Activated T-helper 17 cell treated with anti-CD3 and anti-CD28 coated beads, Interleukin-2, amount 50 U/mL, for 72 hours (primary cell): Measurements from ENCODE around the gene SLC1A3. TPM values are rescaled to one million over a fixed set of nuclear protein-coding genes. Genes with fewer than 3 reads are reported as not detected.

Source experiments
- ATAC-seq: fragments of 150-1000 bp; cut with Tn5 transposase; replicated peaks from 2 replicates; pipeline ENCODE4 v1.10.0; 2021; ENCODE audit warnings: mild to moderate bottlenecking, moderate library complexity
- H3K27ac Mint-ChIP-seq: one replicate; pipeline ENCODE4 v1.8.0; 2022; ENCODE audit warnings: mixed read lengths
- H3K27me3 Mint-ChIP-seq: one replicate; pipeline ENCODE4 v1.8.0; 2022; ENCODE audit warnings: mixed read lengths
- H3K36me3 Mint-ChIP-seq: one replicate; pipeline ENCODE4 v1.8.0; 2022; ENCODE audit warnings: low read depth, mild to moderate bottlenecking, mixed read lengths
- H3K4me1 Mint-ChIP-seq: one replicate; pipeline ENCODE4 v1.8.0; 2022; ENCODE audit warnings: mixed read lengths
- H3K4me3 Mint-ChIP-seq: one replicate; pipeline ENCODE4 v1.8.0; 2022; ENCODE audit warnings: mild to moderate bottlenecking, mixed read lengths
- H3K9me3 Mint-ChIP-seq: one replicate; pipeline ENCODE4 v1.8.0; 2022; ENCODE audit warnings: mixed read lengths
- total RNA-seq, 2 donors: library from RNA; stranded (reverse); gene quantifications; one replicate each; pipeline ENCODE4 v1.2.3, GENCODE V29; 2022

The SLC1A3 gene
- total RNA-seq, 2 donors from 2014 or later: 0.26 TPM; not detected in 1

GRCh38 chr5:36665628-36666027 lies 59.2 kb downstream of the SLC1A3 start:
- no peaks in the 10 kb centered on the region for H3K9me3 Mint-ChIP-seq
- no peak for ATAC-seq
- no peaks in the 10 kb centered on the region for H3K4me1 Mint-ChIP-seq
- H3K36me3 Mint-ChIP-seq: no peaks in the 10 kb centered on the region
- peaks cover 16% of the 10 kb centered on the region for H3K27me3 Mint-ChIP-seq
- H3K27ac Mint-ChIP-seq: no peak overlapping the region
- H3K4me3 Mint-ChIP-seq: no peak overlapping the region

- Mint-ChIP-seq H3K27me3 (peaks cover 16% of the 10 kb centered on the region), H3K4me3 (no peak overlapping the region), H3K36me3 (no peaks in the 10 kb centered on the region), H3K4me1 (no peaks in the 10 kb centered on the region), H3K9me3 (no peaks in the 10 kb centered on the region), H3K27ac (no peak overlapping the region)
- no peak for ATAC-seq
Measured at GRCh38 chr5:36666274-36666673, 59.9 kb downstream of the SLC1A3 start.

DNA sequence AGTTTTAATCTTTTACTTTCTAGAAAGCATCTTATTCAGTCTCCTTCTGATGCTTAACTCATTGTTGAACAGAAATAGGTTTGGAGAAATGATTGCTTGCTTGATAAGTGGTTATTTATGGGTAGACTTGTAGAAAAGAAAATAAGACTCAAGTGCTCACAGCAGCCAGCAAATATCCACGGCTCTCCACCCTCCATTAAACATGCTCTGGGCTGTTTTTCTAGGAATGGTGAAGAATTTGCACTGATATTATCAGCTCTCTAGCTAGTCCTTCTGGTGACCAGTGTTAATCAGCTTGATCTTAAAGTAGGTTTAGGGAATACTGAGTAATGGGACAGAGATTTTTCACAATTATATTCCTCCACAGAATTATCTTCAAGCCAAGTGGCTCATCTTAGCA lies 60.6 kb downstream of the SLC1A3 start:
- peaks cover 16% of the 10 kb centered on the region for H3K27me3 Mint-ChIP-seq
- ATAC-seq: no peak

GRCh38 chr5:36667824-36668223 lies 61.4 kb downstream of the SLC1A3 start:
- Mint-ChIP-seq H3K27ac (no peak overlapping the region), H3K4me1 (no peaks in the 10 kb centered on the region), H3K9me3 (no peaks in the 10 kb centered on the region), H3K27me3 (peaks cover 12% of the 10 kb centered on the region), H3K36me3 (no peaks in the 10 kb centered on the region), H3K4me3 (no peak overlapping the region)
- ATAC-seq: no peak

More for the DNA sequence above, 60.6 kb downstream of the SLC1A3 start:
- Mint-ChIP-seq H3K36me3 (no peaks in the 10 kb centered on the region), H3K4me3 (no peak overlapping the region), H3K9me3 (no peaks in the 10 kb centered on the region), H3K27ac (no peak overlapping the region), H3K4me1 (no peaks in the 10 kb centered on the region)

GRCh38 chr5:36669015-36669651 lies 62.7 kb downstream of the SLC1A3 start:
- Mint-ChIP-seq H3K4me1 (no peaks in the 10 kb centered on the region), H3K36me3 (no peaks in the 10 kb centered on the region), H3K4me3 (no peak overlapping the region), H3K27me3 (peaks cover 9% of the 10 kb centered on the region), H3K27ac (no peak overlapping the region), H3K9me3 (no peaks in the 10 kb centered on the region)
- ATAC-seq: no peak

- no peaks in the 10 kb centered on the region for H3K36me3 Mint-ChIP-seq
- H3K9me3 Mint-ChIP-seq: no peaks in the 10 kb centered on the region
- peaks cover 5% of the 10 kb centered on the region for H3K27me3 Mint-ChIP-seq
- ATAC-seq: no peak
- H3K27ac Mint-ChIP-seq: no peak overlapping the region
- no peak overlapping the region for H3K4me3 Mint-ChIP-seq
- no peaks in the 10 kb centered on the region for H3K4me1 Mint-ChIP-seq
Measured at GRCh38 chr5:36670548-36670947, 64.1 kb downstream of the SLC1A3 start.

DNA sequence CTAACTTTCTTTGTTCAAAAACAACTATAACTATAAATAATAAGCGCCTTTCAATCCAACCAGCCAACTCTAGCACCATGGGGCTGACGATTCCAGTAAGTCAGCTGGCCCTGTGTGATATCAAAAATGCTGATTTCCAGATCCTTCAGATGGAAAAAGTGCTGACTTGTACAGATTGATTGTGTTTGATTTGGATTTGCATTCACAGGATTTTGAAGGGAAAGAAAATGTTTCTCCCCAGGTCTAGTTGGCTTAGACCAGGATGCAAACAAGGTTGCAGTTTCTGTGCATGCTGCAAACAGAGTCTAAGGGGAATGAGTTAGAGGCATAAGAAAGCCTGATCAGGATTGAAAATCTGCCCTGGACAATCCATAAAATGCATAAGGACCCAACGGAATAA lies 68.9 kb downstream of the SLC1A3 start:
- Mint-ChIP-seq H3K4me3 (no peak overlapping the region), H3K4me1 (no peaks in the 10 kb centered on the region), H3K27me3 (peaks cover 12% of the 10 kb centered on the region), H3K36me3 (no peaks in the 10 kb centered on the region), H3K9me3 (no peaks in the 10 kb centered on the region), H3K27ac (no peak overlapping the region)
- no peak for ATAC-seq

DNA sequence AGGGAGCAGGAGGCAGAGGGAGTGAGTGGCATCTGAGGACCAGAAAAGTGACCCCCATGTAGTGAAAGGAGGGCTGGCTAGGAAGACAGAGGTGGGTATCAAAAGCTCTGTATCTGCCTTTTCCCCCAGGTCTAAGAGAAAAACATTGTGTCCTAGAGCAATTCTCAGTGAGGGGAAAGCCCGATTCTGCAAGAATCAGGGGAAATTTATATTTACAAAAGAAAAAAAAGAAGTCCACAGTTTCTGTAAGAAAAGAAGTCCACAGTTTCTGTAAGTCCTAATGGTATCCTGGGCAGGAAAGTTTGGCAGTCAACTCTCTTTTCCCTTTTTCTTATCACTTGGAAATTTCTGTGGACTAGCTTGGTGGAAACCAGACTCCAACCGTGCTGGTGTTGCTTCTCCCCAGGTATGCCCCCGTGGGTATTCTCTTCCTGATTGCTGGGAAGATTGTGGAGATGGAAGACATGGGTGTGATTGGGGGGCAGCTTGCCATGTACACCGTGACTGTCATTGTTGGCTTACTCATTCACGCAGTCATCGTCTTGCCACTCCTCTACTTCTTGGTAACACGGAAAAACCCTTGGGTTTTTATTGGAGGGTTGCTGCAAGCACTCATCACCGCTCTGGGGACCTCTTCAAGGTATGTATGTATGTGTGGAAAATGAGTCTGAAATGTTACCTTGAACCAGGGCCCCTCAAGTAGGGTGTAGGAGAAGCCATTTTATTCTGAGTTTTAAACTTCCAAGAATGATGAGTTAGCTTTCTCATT lies 73.0 kb downstream of the SLC1A3 start:
- Mint-ChIP-seq H3K4me3 (no peak overlapping the region), H3K9me3 (no peaks in the 10 kb centered on the region), H3K27ac (no peak overlapping the region), H3K36me3 (no peaks in the 10 kb centered on the region), H3K4me1 (no peaks in the 10 kb centered on the region), H3K27me3 (peaks cover 12% of the 10 kb centered on the region)
- ATAC-seq: no peak

GRCh38 chr5:36680066-36680465 lies 73.7 kb downstream of the SLC1A3 start:
- Mint-ChIP-seq H3K27ac (no peak overlapping the region), H3K36me3 (no peaks in the 10 kb centered on the region), H3K27me3 (peaks cover 12% of the 10 kb centered on the region), H3K4me3 (no peak overlapping the region), H3K9me3 (no peaks in the 10 kb centered on the region), H3K4me1 (no peaks in the 10 kb centered on the region)
- ATAC-seq: no peak

DNA sequence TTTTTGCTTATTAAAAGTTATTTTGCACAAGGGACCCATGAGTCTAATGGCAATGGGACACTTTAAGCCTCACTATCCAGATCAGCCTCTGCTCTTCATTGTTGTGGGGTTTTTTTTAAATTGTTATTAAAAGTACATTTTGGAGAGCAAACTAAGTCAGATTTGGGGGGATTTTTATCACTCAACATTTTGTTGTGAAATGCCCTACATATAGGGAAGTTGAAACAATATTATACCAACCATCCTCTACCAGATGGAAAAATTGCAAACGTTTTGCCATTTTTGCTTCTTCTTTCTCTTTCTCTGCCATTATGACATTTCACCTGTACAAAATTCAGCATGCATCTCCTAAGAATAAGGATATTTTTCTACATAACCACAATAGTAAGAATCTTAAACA lies 75.3 kb downstream of the SLC1A3 start:
- no peak overlapping the region for H3K27ac Mint-ChIP-seq
- no peak for ATAC-seq
- H3K27me3 Mint-ChIP-seq: peaks cover 7% of the 10 kb centered on the region
- H3K4me1 Mint-ChIP-seq: no peaks in the 10 kb centered on the region
- no peaks in the 10 kb centered on the region for H3K36me3 Mint-ChIP-seq
- no peaks in the 10 kb centered on the region for H3K9me3 Mint-ChIP-seq
- no peak overlapping the region for H3K4me3 Mint-ChIP-seq

DNA sequence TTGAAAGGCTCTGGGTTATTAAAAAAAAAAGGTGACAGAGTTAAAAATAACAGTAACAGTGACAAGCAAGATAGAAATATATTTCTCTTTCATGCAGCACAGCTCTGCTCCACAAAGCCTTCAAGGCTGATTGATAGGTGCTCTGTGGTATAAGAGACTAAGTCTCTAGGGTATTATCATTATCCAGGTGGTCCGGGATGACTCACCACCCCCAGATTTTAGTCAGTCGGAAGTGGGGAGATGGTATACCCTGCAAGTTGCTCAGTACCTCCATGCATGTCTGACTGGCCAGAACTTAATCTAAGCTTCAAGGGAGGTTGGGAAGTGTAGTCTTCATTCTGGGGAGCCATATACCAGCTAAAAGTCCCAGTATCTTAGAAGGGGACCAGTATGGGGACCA lies 76.1 kb downstream of the SLC1A3 start:
- Mint-ChIP-seq H3K4me1 (no peaks in the 10 kb centered on the region), H3K27me3 (peaks cover 7% of the 10 kb centered on the region), H3K36me3 (no peaks in the 10 kb centered on the region), H3K9me3 (no peaks in the 10 kb centered on the region), H3K4me3 (no peak overlapping the region), H3K27ac (no peak overlapping the region)
- ATAC-seq: no peak

- Mint-ChIP-seq H3K27ac (no peak overlapping the region), H3K9me3 (no peaks in the 10 kb centered on the region), H3K4me3 (no peak overlapping the region), H3K36me3 (no peaks in the 10 kb centered on the region), H3K27me3 (peaks cover 9% of the 10 kb centered on the region), H3K4me1 (no peaks in the 10 kb centered on the region)
- ATAC-seq: no peak
Measured at GRCh38 chr5:36683821-36684434, 77.5 kb downstream of the SLC1A3 start.

GRCh38 chr5:36685631-36686288 lies 79.4 kb downstream of the SLC1A3 start:
- Mint-ChIP-seq H3K27ac (no peak overlapping the region), H3K36me3 (no peaks in the 10 kb centered on the region), H3K4me1 (peaks cover 5% of the 10 kb centered on the region), H3K4me3 (no peak overlapping the region), H3K27me3 (peaks cover 16% of the 10 kb centered on the region), H3K9me3 (no peaks in the 10 kb centered on the region)
- no peak for ATAC-seq

DNA sequence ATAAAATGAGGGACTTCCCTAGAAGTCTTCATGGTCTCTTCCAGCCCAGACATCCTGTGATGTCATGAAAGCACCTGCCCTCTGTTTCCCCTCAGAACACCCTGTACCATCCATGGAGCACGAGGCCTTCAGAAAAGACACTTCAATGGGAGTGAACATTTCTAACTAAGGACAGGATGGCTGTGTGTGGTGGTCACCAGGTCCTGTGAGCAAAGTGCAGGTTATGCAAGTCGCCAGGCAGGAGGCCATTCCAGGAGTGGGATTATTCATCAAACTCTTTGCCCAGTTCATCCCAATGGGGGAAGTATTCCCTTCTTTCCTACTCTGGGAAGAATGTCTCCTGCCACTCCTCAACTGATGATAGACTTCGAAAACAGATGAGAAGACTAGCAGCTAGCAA lies 80.5 kb downstream of the SLC1A3 start:
- Mint-ChIP-seq H3K27me3 (peaks cover 24% of the 10 kb centered on the region), H3K27ac (no peak overlapping the region), H3K9me3 (no peaks in the 10 kb centered on the region), H3K36me3 (no peaks in the 10 kb centered on the region), H3K4me1 (peaks cover 5% of the 10 kb centered on the region), H3K4me3 (no peak overlapping the region)
- no peak for ATAC-seq

DNA sequence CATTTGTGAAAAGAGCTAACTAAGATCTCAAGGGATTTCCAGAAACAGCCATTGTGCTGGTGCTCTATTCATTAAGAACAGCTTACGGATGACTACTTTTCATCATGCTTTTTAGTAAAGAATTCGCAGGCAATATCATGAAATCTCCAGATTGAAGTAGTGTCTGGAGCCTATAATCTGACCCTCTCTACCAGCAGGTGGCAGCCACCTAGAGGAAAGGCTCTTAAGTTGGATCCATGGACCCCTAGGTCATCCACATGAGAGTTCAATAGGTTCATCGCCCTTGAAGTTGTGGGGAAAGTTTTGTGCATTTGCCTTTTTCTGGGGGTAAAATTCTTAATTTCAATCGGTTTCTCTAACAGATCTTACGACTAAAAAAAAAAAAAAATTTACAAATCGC lies 82.3 kb downstream of the SLC1A3 start:
- Mint-ChIP-seq H3K27ac (no peak overlapping the region), H3K4me1 (peaks cover 5% of the 10 kb centered on the region), H3K9me3 (no peaks in the 10 kb centered on the region), H3K4me3 (no peak overlapping the region), H3K36me3 (no peaks in the 10 kb centered on the region), H3K27me3 (peaks cover 31% of the 10 kb centered on the region)
- ATAC-seq: no peak
